NCI-H82 treated with DMSO at 0.1 percent for 48 hours (cell line): ENCODE results near the gene EEFSEC.

Source experiments
- DNase-seq: peaks from one replicate; lab custom pipeline; 2025; ENCODE audit not compliant: unreplicated experiment; lab: John Stamatoyannopoulos, UW

Gene EEFSEC

DNA sequence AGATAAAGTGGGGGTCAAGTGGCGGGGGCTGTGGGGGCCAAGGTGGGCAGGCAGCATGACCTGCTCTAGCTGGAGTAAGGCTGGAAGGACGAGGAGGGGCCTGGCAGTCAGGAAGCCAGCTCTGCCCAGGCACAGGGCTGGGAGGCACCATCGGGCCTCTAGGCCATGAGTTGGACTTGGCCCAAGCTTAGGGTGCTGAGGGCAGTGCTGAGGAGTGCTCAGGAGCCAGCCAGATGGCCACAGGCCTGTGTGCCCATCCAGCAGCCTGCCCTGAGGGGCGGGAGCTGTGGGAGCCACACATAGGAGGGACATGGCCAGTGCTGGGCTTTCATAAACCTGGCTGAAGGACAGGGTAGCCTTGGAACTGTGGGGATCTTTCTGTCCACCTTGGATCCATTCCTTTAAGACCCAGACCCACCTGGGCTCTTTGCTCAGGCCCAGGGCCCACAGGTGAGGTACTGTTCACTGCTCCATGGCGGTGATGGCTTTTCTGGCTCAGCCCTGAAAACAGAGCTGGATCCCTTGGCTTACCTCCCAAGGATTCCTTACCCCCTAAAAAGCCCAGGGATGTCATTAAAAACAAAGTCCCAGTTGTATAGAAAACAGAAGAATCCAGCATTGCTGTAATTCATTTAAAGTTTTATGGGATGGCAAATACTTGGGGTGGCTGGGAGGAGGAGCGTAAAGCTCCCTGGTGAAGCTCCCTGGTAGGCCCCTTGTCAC, 176.4 kb downstream of the EEFSEC start:
- DNase-seq = no peak

DNA sequence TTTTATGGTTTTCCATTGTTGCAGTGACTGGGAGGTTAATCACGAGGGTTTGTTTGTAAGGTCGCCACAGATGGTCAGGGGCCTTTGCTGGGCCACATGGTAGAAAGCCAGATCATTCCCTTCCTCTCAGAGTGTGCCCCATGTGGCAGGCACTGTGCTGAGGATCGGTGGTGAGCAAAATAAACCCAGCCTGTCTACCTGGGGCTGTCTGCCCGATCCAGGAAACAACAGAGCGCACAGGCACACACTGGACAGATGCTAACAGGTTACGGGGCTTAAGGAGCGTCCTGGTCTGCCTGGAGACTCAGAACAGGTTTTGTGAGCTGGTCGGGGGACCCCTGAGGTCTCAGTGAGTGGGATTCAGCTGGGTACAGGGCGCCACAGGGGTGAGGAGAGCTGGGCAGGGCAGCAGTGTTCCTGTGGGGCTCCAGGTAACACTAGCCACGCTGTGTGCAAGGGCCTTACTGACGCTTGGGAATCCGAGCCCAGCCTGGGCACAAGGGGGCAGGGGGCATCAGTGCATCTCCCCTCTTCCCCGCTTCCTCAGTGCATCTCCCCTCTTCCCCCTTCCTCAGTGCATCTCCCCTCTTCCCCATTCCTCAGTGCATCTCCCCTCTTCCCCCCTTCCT, 177.0 kb downstream of the EEFSEC start:
- no peak for DNase-seq

DNA sequence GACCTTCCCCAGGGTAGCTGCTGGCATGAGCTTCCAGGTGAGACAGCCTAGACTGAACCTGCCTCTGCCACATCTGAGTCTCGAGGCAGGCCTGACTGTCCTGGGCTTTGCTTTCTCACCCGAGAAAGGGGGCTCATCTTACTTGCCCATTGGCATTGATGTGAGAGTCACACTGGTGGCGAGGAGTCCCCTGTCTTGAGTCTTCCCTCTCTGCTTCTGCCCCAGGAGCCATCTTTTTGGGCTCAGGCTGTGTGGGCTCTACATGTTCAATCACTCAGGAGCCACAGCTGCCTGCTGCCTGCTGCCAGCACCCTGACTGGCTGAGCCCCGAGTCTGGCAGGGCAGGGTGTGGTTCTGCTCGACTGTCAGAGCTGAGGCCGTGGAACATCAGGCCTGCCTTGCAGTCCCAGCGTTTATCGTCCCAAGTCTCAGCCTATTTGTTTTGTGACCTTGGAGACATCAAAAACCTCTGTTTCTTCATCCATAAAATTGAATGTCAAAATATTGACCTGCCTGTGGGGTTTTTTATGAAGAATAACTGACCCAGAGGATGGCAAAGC, 180.9 kb downstream of the EEFSEC start:
- DNase-seq = no peak

- DNase-seq = no peak
Measured at GRCh38 chr3:128334766-128335165, 181.5 kb downstream of the EEFSEC start.

DNA sequence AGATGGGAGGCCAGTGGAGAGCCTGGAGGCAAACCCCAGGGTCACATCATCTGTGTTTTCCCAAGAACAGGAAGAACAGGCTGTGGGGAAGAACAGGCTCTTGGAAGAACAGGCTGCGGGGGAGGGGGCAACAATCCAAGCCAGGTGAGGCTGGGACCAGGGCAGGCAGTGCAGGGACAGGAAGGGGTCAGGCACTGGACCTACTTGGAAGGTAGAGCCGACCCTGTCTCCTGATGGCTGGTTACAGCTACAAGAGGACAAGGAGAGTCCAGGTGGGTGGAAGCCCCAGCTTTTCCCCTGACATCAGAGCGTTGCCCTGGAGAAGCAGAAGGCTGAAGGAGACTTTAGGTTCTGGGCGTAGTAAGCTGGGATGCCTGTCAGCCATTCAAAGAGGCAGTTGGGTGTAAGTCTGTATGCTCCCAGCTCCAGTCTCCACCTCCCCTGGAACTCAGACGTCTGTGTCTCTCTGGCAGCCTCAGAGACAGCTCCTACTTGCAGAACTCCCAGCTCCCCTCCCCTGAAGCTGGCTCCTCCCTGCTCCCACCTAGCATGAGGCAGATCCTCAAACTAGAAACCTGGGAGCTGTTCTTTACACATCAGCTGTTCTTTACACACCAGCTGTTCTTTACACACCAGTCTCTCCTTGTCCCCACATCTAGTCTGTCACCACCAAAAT, 182.5 kb downstream of the EEFSEC start:
- DNase-seq = no peak

DNA sequence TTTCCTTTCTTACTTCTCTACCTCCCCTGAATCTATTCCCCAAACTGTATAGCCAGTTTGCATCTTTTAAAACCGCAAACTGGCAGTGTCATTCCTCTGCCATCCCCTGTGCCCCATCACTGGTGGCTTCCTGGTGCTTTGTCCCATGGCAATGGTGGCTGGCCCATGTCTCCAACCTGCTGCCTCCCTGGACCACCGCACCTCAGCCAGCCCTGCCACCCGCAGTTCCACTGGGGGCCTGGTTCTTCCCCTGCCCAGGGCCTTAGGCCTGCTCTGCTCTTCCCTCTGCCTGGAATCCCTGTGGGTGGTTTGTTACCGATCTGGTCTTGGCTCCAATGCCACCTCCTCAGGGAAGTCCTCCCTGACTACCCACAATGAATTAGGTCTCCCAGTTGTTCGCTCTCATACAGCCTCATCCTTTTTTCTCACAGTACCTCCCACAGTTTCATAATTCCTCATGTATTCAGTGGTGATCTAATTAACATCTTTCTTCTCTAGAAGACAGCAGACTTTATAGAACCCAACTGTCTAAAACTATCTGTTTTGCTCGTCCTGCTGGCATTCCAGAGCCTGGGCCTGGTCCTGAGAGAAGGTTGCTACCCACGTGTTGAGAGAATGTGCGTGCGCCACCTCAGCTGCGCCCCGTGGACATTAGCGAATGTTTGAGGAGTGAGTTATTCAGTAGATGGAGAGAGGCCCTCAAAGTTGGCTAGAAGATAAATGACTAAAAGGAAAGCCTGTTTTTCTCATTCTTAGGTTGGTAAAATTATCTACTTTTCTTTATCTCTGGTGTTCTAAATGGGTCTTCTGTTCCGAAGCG, 183.3 kb downstream of the EEFSEC start:
- DNase-seq = no peak

DNA sequence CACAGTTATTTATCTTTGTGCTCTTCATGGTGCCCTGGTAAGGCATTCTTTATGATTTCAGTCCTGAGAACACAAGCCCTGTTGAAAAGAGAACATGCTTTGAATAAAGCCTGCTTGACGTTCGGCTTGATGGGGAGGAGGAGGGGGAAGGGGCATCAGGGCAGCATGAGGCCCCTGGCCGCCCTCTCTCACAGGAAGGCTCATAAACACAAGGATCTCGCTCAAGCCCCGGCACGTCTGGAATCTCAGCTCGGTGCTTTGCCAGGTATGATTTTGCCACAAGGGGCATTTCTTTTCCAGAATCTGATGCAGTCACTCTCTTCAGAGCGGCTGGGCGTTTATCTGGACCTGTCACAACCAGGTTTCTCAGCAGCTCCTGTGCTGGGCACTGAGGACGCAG, 184.0 kb downstream of the EEFSEC start:
- DNase-seq = no peak

- DNase-seq = no peak
Measured at GRCh38 chr3:128338536-128339330, 185.5 kb downstream of the EEFSEC start.

GRCh38 chr3:128339491-128340012, 186.3 kb downstream of the EEFSEC start:
- no peak for DNase-seq

DNA sequence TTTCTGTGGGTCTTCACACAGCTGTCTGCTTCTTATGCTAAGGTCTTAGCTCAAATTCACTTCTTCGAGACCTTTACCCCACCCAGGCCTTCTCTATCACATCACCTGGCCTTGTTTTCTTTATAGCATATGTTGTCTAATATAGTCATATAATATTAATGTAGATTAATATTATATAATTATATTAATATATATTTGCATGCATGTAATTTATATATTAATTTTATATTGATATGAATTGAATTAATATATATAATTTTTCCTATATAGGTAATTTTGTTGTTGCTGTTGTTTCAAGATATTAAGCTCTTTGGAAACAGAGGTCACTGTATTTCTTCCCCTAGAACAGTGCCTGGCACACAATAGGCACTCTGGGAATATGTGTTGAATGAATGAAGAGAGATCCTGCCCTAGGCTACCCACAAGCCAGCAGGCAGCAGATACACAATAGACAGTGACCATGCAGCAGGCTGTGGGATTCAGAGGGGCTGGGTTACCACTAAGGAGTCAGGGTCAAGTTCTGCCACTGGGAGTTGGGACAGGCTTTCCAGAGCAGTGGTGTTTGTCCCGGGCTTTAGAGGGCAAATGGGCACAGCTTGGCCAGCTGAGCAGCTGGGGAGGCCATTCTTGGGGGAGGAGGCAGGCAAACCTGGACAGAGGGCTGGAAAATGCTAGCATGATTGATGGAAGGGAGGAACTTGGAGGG, 187.1 kb downstream of the EEFSEC start:
- DNase-seq = no peak

DNA sequence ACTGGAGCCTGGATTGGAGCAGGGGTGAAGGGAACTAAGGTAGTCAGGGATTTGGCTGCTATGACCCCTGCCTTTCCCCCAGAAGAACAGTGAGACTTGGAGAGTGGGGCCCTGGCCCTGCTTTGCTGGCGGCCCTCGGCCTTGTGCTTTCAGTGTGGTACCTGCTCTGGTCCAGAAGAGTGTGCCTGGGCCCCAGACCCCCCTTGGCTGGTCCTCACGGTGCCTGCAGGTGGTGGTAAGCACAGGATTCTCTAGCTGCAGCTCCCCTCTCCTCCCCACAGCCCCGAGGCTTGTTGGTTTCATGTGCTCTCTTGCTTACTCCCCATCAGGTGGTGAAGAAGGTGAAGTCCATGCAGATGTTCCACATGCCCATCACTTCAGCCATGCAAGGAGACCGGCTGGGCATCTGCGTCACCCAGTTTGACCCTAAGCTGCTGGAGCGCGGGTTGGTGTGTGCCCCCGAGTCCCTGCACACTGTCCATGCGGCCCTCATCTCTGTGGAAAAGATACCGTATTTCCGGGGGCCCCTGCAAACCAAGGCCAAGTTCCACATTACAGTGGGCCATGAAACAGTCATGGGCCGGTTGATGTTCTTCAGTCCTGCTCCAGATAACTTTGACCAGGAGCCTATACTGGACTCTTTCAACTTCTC, 187.7 kb downstream of the EEFSEC start:
- no peak for DNase-seq

- no peak for DNase-seq
Measured at GRCh38 chr3:128341659-128342395, 188.5 kb downstream of the EEFSEC start.

GRCh38 chr3:128342701-128343180, 189.5 kb downstream of the EEFSEC start:
- no peak for DNase-seq

- DNase-seq = peak; percentile 13
Measured at GRCh38 chr3:128343287-128344051, 190.2 kb downstream of the EEFSEC start.

DNA sequence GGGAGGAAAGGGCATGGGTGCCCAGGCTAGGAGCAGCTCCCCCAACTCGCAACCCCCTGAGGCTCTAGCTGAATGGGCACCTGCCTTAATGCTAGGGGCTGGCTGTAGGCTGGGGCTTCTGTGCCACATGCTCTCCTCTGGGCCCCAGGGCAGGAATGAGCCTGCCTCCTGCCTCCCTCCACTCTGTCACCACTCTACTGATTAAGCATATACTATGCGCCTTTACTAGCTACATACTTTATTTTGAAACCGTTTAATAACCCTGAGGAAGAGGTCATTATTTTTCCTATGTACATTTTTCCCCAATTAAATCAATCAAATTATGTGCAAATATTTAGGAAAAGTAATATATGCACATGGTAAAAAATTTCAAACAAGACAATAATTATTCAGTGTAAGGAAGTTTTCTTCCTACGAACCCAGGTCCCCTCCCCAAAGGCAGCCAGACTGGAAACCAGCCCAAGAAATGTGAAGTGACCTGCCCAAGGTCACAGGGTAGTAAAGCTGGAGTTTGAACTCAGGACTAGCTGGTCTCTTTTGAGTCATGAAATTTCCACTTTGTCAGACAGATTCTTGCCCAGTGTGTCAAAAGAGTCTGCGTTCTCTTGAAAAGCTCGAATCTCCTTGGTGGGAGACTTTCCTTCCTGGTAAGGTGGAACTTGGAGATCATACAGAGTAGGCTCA, 190.9 kb downstream of the EEFSEC start:
- no peak for DNase-seq

GRCh38 chr3:128345196-128345595, 191.9 kb downstream of the EEFSEC start:
- DNase-seq = no peak

- no peak for DNase-seq
Measured at GRCh38 chr3:128346562-128346961, 193.3 kb downstream of the EEFSEC start.
